GM19239 (cell line): ENCODE results near the gene ADGRD1.
"Not testable (repeated sequence)": the region's sequence is repeated elsewhere in the genome, so short reads cannot be mapped to it uniquely, and the experiment has no call there.

Experiments
- DNase-seq: peaks from one replicate; pipeline ENCODE4 v3.0.0; 2011; ENCODE audit warnings: low spot score; ENCODE audit not compliant: insufficient read length
- FAIRE-seq: peaks from 2 replicates; lab custom pipeline; 2011; peaks lifted over from hg19 to GRCh38; lab: Jason Lieb, UNC

Gene ADGRD1

DNA sequence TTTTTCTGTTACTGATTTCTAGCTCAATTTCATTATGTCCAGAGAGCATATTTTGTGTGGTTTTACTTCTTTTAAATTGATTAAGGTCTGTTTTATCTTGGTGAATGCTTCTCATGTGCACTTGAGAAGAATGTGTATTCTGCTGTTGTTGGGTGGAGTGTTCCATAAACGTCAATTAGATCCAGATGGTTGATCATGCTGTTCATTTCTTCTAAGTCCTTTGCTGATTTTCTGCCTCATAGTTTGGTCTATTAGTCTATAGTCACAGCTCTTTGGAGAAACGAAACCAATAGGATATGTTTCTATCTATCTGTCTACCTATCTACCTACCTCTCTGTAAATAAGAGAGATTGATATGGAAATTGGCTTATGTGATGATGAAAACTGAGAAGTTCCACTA lies 17.1 kb upstream of the ADGRD1 start:
- DNase-seq (no peak), FAIRE-seq (no peak)

DNA sequence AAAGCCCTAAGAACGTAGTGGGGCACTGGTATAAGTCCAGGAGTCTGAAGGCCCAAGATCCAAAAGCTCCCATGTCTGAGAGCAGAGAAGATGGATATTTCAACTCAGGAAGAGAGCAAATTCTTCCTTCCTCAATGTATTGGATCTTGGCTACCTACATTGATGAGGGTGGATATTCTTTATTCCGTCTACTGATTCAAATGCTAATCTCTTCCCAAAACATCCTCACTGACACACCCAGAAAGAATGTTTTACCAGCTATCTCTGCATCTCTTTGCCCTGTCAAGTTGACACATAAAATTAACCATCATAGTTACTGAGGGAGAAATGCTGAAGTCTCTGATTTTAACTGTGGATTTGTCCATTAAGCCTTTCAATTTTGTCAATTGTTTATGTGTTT lies 16.6 kb upstream of the ADGRD1 start:
- DNase-seq (no peak), FAIRE-seq (no peak)

DNA sequence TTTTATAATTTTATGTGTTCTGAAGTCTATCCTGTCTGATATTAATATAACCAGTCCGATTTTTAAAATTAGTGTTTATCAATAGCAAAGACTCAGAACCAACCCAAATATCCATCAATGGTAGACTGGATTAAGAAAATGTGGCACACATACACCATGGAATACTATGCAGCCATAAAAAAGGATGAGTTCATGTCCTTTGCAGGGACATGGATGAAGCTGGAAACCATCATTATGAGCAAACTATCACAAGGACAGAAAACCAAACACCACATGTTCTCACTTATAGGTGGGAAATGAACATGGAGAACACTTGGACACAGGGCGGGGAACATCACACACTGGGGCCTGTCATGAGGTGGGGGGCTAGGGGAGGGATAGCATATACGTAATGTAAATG lies 16.2 kb upstream of the ADGRD1 start:
- DNase-seq, FAIRE-seq: not testable (repeated sequence)

DNA sequence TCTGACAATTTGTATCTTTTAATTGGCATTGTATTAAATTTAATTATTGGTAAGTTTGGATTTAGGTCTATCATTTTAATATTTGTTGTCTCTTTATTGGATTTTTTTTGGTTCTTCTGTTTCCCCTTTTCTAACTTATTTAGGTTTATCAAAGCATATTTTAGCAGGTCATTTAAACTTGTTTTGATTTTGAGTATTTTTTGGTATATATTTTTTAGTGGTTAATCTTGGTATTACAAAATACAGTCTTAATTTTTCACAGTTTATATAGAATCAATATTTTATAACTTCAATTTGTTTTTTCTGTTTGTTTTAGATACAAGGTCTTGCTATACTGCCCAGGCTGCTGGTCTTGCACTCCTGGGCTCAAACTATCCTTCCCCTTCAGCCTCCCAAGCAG lies 15.5 kb upstream of the ADGRD1 start:
- FAIRE-seq (no peak), DNase-seq (no peak)

DNA sequence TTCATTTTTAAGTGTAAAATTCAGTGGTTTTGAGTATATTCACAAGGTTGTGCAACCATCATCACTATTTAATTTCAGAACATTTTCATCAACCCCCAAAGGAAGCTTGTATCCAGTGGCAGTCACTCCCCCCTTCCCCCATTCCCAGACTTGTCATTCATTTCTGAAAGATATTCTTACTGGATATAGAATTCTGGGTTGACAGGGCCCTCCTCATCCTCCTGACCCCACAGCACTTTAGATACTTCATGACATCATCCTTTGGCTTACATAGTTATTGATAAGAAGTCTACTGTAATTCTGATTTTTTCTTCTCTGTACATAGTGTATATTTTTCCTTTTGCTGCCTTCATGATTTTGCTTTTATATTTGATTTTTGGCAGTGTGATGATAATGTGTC lies 8.8 kb upstream of the ADGRD1 start:
- no peak for FAIRE-seq

DNA sequence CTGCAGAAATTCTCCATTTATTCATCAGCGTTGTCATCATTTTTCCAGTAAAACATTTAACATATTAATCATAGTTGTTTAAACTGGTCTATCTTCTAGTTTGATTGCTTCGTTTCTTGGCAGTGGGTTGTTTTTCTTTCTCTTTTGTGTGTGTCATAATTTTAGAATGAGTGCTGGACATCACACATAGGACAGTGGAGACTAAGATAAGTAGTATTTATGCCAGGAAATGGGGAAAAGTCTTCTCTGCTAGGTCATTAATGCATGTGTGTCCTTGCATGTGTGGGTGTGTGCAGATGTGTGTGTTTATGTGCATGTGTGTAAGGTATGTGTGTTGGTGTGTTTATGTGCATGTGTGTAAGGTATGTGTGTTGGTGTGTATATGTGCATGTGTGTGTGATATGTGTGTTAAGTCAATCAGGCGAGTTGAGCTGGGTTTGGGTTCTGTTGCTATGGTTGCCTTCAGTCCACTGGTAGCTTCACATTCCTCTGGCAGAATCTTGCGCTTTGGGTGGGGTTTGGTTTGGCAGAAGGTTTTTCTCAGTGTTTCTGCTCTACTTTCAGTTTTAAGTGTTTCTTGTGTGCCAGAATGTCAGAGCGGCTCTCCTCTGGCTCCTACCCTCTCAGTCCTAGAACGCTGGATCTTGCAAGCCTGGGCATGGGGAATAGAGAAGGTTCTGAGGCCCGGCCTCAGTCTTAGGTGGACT lies 7.8 kb upstream of the ADGRD1 start:
- FAIRE-seq, result no peak
- no peak for DNase-seq

More for the DNA sequence above, 8.8 kb upstream of the ADGRD1 start:
- DNase-seq, result no peak

DNA sequence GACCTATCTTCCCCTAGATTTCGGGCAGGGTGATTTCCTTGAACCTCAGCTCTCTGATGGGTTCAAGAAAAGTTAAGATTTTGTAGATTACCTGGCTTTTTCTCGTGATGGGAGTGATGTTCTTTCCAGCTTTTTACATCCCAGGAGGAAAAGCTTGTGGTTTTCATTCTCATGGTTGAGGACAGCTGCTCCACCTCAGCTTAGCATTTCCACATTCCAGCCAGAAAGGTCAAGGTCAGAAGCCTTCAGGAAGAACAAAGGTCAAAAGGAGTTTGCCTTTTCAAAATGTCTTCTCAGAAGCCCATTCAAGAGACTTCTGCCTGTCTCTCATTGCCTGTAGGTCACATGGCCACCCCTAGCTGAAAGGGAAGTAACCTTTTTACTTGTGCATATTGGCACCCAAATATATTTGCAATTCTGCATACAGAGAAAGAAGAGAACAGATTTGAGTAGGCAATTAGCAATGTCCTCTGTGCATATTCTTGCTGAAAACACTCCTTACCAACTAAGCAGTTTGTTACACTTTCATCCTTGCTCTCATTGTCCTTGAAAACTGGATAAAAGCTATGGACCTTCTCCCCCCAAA lies 6.6 kb upstream of the ADGRD1 start:
- FAIRE-seq (no peak), DNase-seq (no peak)

DNA sequence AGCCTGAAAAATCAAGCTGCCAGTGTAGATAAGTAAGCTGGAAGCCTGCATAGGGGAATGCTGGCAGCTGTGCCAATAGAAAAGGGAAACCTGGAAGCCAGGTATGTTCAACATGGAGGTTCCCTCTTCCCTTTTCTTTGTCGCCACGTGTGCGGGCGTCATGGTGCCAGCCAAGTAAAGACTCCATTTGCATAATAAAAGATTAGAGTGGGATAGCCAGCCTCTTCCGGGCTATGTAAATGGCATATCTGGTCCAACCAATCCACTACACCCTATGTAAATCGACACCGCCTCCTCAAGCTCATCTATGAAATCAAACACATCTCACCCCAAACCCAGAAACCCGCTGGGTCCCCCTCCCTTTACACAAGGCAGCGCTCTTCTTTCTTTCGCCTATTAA lies 5.6 kb upstream of the ADGRD1 start:
- DNase-seq, result no peak
- no peak for FAIRE-seq

DNA sequence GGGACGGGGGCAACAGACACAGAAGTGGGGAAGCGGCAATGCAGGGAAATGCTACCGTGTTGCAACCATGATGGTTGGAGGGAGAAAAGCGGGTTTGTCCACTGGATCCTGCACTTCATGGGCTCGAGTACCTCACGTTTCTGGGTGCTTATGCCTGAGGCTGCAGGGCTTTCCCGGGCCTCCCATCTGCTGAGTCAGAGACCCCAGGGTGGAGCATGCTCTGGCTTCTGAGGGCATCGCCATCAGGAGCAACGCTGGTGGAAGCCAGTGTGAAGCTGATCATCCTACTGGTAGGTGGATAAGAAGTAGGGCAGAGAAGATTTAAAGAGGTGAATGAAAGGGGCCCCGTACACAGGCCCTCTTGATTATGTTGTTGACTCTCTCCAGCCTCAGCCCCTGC lies 5.0 kb upstream of the ADGRD1 start:
- FAIRE-seq (no peak), DNase-seq (no peak)

DNA sequence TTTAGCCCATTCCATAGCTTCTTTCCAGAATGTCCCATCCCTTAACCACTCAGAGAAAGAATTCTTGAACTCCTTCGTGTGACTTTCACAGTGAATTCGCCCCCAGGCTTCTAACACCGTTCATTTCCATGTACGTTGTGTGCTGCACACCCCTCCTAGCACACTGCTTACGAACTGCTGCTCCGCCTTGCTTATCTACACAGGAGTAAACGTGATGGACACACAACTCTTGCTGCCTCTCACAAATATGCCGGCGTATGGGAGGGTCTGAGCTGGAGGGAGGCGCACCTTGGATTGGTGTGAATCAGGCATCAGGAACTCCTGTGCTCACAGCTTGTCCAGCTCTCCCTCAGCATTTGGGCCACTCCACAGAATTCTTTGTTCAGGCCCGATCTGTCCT lies 3.9 kb upstream of the ADGRD1 start:
- FAIRE-seq (no peak), DNase-seq (no peak)

DNA sequence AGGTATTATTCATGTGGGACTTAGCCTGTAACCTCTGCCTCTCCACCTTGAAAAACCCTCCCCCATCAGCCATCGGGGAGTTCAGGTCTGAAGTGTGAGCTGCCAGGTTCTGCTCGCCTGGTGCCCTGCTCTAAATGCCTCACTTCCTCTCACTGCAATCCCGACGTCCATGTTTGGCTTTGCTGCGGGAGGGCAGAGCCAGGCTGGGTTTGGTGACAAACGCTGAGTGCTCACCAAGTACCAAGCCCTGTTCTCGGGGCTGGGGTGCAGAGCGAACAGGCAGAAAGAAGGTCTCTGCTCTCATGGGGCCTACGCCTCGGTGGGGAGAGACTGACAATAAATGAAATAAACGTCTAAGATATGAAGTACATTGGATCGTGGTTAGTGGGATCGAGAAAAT lies 2.1 kb upstream of the ADGRD1 start:
- no peak for DNase-seq
- FAIRE-seq, result no peak

DNA sequence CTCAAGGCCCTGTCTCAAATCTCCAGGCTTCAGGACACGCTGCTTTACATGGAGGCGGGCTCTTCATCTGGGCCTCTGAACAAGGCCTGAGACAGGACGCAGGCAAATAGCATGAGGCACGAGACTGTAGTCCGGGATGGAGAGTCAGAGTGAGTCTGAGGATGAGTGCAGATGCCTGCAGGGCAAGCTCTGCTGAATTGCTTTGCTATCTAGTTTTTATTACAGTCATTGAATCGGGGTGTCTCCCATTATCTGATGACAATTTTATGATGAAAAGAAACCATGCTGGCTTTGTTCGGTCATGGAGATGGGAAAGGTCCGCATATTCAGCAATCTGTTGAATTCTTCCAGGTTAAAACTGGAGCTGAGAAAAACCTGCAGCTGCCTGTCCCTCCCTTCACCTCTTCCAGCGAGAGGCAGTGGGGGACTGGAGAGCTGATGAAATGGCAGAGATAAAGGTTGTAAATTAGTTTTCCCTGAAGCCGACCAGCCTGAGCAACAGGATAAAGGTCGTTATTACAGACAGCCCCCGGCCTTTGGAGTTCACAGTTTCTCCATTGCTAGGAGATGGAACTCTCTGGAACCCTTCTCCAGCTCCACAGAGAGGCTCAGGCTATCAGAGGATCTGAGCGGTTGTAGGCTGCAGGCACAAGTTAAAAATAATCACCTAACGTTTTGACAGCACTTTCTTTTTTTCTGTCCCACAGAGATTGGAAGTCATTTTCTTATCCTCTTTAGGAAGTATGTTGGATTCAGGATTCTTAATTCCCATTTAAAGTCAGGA lies 1.3 kb upstream of the ADGRD1 start:
- DNase-seq, result no peak
- FAIRE-seq, result no peak

DNA sequence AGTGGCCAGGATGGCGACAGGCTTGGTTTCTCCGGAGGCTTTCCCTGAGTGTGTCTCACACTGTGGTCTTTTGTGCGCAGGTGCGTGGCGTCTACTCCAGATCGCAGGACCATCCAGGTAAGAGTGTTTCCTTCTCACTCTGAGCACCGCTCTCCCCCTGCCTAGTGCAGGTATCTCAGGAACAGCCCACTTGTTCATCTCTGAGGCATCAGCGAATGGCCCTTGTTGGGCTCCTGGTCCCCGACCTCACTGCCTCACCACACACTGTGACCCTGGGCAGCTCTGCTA lies 781 bp downstream of the ADGRD1 start:
- no peak for DNase-seq
- no peak for FAIRE-seq

DNA sequence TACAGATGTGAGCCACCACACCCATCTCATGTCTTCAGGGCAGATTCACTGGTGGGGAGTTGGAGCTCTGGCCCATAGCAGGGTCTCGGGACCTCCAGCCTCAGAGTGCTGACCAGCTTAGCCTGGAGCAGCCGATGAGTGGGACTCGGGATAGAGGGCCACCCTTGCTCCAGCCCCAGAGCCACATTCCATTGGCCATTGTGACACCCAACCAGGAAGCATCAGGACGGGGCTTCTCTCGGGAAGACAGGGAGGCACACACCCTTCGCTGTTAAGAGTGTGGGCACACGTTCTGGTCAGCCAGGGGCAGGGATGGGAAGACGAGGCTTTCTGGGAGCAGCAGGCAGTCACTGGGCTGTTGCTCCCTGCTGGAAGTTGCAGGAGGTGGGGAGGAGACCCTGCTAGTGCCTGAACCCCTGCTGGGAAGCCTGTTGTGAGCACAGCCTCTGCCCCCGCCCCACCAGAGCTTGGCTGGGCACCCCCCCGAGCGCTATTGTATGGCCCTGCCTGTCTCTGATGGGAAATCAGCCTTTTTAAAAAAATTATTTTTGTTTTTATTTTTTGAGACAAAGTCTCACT lies 1.6 kb downstream of the ADGRD1 start:
- DNase-seq, result no peak
- FAIRE-seq, result no peak

DNA sequence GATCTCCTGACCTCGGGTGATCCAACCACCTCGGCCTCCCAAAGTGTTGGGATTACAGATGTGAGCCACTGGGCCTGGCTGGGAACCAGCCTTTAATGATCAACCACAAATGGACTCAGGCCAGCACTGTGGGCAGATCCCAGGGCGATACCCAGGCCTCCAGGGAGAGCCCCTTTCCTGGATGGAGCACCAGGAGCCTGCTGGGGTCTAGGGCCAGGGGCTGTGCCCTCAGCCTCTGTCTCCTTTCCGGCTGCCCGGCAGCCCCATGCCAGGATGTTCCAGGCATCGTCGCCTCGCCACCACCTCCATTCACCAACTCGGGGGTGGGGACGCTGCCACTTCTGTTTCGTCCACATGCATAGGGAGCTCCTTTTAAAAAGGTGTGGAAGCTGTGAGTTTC lies 2.3 kb downstream of the ADGRD1 start:
- FAIRE-seq (no peak), DNase-seq (no peak)

DNA sequence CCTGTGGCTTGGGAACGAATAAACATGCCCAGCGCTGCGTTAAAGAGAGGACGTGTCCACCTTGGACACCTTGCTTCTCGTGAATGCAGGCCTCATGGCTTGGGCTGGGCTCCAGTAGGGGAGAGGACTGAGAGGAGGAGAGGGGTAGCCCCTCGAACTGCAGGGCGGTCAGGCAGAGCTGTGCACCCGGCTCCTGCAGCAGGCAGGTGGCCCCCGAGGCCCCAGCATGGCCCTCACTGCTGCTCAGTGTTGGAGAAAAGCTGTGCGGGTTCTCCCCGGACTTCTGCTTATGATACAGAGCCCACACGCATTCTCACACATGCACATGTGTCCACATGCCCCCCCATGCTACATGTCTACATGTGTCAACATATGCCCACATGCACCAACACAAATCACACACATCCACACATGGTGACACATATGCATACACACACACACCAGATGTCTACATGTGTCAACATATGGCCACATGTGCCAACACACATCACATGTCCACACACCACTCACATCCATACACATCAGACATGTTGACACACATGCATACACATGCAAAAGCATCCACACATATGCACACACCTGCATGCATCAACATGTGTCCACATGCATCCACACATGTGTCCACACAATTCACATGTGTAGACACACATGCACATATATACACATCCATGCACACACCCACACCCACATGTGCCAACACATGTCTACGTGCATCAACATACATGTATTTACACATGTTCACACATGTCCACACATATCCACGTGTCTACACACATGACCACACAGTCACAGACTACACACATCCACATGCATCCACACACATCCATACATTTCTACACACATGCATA lies 3.0 kb downstream of the ADGRD1 start:
- DNase-seq (no peak), FAIRE-seq (no peak)

DNA sequence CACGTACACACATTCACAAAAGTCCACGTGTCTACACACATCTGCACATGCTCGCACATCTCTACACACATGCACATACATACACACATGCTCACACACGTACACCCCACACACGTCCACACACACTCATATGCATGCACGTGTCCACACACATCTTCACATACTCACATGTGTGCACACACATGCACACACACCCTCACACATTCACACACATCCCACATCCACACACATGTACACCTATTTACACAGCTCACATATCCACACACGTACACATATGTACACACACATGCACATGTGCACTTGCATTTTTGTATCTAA lies 3.6 kb downstream of the ADGRD1 start:
- DNase-seq, result no peak
- no peak for FAIRE-seq

DNA sequence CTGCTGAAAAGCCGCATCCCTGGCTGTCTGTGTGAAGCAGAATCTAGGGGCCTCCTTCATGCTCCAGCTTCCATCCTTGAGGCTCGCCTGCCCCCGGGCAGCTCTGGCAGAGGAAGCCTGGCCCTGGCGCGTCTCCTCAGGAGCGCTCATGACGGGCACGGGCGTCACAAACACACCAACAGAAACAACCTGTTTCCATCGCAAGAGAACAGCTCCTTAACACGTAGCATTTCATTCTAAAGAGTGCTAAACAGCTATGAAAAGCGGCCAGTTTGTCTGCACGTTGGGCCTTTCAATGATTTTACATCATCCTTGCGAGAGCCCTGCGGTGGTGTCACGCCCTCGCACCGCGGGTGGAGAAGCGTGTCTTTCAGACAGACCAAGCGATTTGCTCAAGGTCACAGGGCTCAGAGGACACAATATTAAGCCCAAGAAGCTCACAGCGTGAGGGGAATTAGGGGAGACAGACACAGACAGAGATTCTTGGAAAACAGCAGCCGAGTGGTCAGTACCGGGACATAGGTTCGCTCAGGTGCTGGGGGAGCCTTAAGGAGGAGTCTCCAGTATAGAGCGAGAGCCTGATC lies 4.9 kb downstream of the ADGRD1 start:
- DNase-seq (no peak), FAIRE-seq (no peak)

DNA sequence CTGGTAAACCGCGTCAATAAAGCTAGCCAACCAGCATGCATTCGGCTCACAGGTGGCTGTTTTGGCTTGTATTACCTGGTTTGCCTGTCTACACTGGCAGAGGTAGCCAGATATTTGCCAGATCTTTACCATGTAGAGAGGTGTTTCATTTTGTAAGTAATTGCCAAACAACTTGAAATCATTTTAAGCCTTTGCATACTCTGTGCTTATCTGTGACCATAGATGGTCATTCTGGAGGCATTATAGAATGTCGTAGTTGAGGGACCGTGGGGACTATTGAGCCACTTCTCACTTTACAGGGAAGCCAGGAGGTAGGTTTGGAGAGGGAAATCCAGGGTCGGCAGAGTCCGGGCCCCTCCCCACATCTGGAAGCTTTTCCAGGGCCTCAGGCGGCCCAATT lies 5.9 kb downstream of the ADGRD1 start:
- DNase-seq (no peak), FAIRE-seq (no peak)

DNA sequence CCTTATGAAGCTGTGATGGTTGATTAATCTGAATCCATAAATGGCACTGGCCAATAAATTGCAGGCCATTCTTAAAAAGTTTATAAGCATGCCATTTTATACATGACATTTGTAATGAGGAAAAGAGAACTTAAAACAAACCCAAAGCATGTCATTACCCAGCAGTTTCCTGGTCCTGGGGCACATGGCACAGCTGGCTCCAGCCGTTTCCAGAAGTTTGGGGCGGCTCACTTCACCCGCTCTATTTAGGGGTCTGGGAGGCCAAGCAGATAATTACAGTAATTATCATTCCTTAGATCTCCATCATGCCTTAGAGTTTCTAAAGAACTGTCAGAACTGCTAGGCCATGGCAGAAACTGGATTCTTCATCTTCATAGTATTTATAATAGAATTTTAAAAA lies 6.4 kb downstream of the ADGRD1 start:
- DNase-seq, result no peak
- no peak for FAIRE-seq
